PC-9 (cell line): ENCODE data around the gene HMGN3. TPM values are rescaled to one million over a fixed set of nuclear protein-coding genes. Genes with fewer than 3 reads are reported as not detected.

Experiments
- BruUV-seq: library from RNA; stranded (reverse); fragments of 400-500 nt; replicated peaks from 2 replicates; lab custom pipeline; 2021; lab: Mats Ljungman, UMichigan
- CTCF ChIA-PET: fragments of 300-600 bp; sonication (Branson Sonifier 250); formaldehyde crosslinking; loops from one replicate; lab custom pipeline; 2022; ENCODE audit warnings: antibody characterized with exemption; lab: Charles Lee
- POLR2A ChIA-PET: fragments of 300-600 bp; sonication (Branson Sonifier 250); formaldehyde crosslinking; loops from one replicate; lab custom pipeline; 2022; ENCODE audit warnings: antibody characterized with exemption; ENCODE audit not compliant: unreplicated experiment; lab: Charles Lee
- DNase-seq, 2 experiments: peaks; one replicate each; pipeline versions ENCODE4 v3.0.0 to v3.0.0-alpha.2; 2015 to 2022; ENCODE audit warnings: mixed read lengths in 1 of 2
- H2AFZ ChIP-seq: fragments of 200-600 bp; sonication (generic); 2 replicates; pipeline ENCODE4 v1.8.1; 2017; ENCODE audit warnings: antibody characterized with exemption
- H3F3A ChIP-seq: fragments of 200-600 bp; sonication (generic); 2 replicates; pipeline ENCODE4 v1.8.1; 2017; ENCODE audit warnings: antibody characterized with exemption, mild to moderate bottlenecking, low read depth; ENCODE audit not compliant: insufficient read depth
- H3K27ac ChIP-seq: fragments of 200-600 bp; sonication (generic); 2 replicates; pipeline ENCODE4 v1.6.1; 2016; ENCODE audit warnings: mixed run types
- H3K27me3 ChIP-seq: fragments of 200-600 bp; sonication (generic); 2 replicates; pipeline ENCODE4 v1.6.1; 2016; ENCODE audit warnings: low read depth, mixed run types; ENCODE audit not compliant: insufficient read depth
- H3K36me3 ChIP-seq: fragments of 200-600 bp; sonication (generic); 2 replicates; pipeline ENCODE4 v1.6.1; 2016; ENCODE audit warnings: low read depth, mixed run types
- H3K4me1 ChIP-seq: fragments of 200-600 bp; sonication (generic); replicated peaks from 2 replicates; pipeline ENCODE4 v1.6.1; 2016; ENCODE audit warnings: mixed run types; ENCODE audit not compliant: insufficient read depth
- H3K4me2 ChIP-seq: fragments of 200-600 bp; sonication (generic); 2 replicates; pipeline ENCODE4 v1.6.1; 2017; ENCODE audit warnings: mixed run types
- H3K4me3 ChIP-seq: fragments of 200-600 bp; sonication (generic); 2 replicates; pipeline ENCODE4 v1.6.1; 2016; ENCODE audit warnings: mixed run types
- H3K79me2 ChIP-seq: fragments of 200-600 bp; sonication (generic); 2 replicates; pipeline ENCODE4 v1.6.1; 2017; ENCODE audit warnings: low read depth, mixed run types
- H3K9me2 ChIP-seq: fragments of 200-600 bp; sonication (generic); 2 replicates; pipeline ENCODE4 v1.8.1; 2017; ENCODE audit warnings: mild to moderate bottlenecking; ENCODE audit not compliant: insufficient read depth
- H3K9me3 ChIP-seq: fragments of 200-600 bp; sonication (generic); 2 replicates; pipeline ENCODE4 v1.8.1; 2016; ENCODE audit warnings: low read depth; ENCODE audit not compliant: insufficient read depth
- H4K20me1 ChIP-seq: fragments of 200-600 bp; sonication (generic); 2 replicates; pipeline ENCODE4 v1.8.1; 2017; ENCODE audit not compliant: insufficient read depth
- CTCF ChIP-seq: fragments of 200-600 bp; sonication (generic); conservative IDR thresholded peaks from 2 replicates; pipeline ENCODE4 v1.6.1; 2017; ENCODE audit warnings: mixed run types, antibody characterized with exemption, mild to moderate bottlenecking, moderate library complexity
- EZH2 ChIP-seq: fragments of 200-600 bp; sonication (generic); IDR thresholded peaks from 2 replicates; pipeline ENCODE4 v1.8.0; 2017; ENCODE audit warnings: antibody characterized with exemption, low read depth
- intact Hi-C: fragments of 100-400 bp; cut with micrococcal nuclease; formaldehyde crosslinking; loops from one replicate; pipeline ENCODE4 v1.10.0; 2022; ENCODE audit not compliant: unreplicated experiment
- total RNA-seq: library from RNA; stranded (reverse); gene quantifications from 2 replicates; pipeline ENCODE4 v1.2.3, GENCODE V29; 2021

HMGN3 gene
- total RNA-seq, 1 experiment from 2014 or later = 62.3 TPM

GRCh38 chr6:79269877-79270276, 35.4 kb upstream of the HMGN3 start:
- H2AFZ ChIP-seq = no peak overlapping the region
- H3K4me2 ChIP-seq = no peak overlapping the region
- ChIA-PET POLR2A (interaction anchor here (0.5 to 0.6 kb wide), 2 partner anchors 11 to 37 kb away, joined by 3 to 9 read pairs; no protein-coding TSS in a partner anchor), CTCF (no interaction called here)
- no TSS peak for BruUV-seq
- H3K36me3 ChIP-seq = no peaks in the 10 kb centered on the region
- no peak overlapping the region for H3K27ac ChIP-seq
- no peaks in the 10 kb centered on the region for H4K20me1 ChIP-seq
- intact Hi-C loops = no loop called here
- no peaks in the 10 kb centered on the region for H3K9me3 ChIP-seq
- no peaks in the 10 kb centered on the region for H3F3A ChIP-seq
- H3K79me2 ChIP-seq = no peaks in the 10 kb centered on the region
- no peak overlapping the region for H3K4me3 ChIP-seq
- no peaks in the 10 kb centered on the region for H3K9me2 ChIP-seq
- H3K27me3 ChIP-seq = no peaks in the 10 kb centered on the region
- peak; percentile 3 to 36 for DNase-seq
- TF ChIP-seq CTCF = no peak
- TF ChIP-seq EZH2 = no peak
- no peaks in the 10 kb centered on the region for H3K4me1 ChIP-seq

- no peaks in the 10 kb centered on the region for H3K27me3 ChIP-seq
- no peaks in the 10 kb centered on the region for H3K4me1 ChIP-seq
- no peaks in the 10 kb centered on the region for H3K36me3 ChIP-seq
- H3K9me3 ChIP-seq = no peaks in the 10 kb centered on the region
- no peak overlapping the region for H3K4me3 ChIP-seq
- POLR2A ChIA-PET = no interaction called here
- no peak overlapping the region for H2AFZ ChIP-seq
- no peaks in the 10 kb centered on the region for H3K9me2 ChIP-seq
- no peak for DNase-seq
- intact Hi-C loops = no loop called here
- CTCF ChIA-PET = no interaction called here
- H3K4me2 ChIP-seq = no peak overlapping the region
- H3K79me2 ChIP-seq = no peaks in the 10 kb centered on the region
- no peak for TF ChIP-seq EZH2
- no peak for TF ChIP-seq CTCF
- H3K27ac ChIP-seq = no peak overlapping the region
- H4K20me1 ChIP-seq = no peaks in the 10 kb centered on the region
- H3F3A ChIP-seq = no peaks in the 10 kb centered on the region
- BruUV-seq = no TSS peak
Measured at GRCh38 chr6:79267128-79267527, 32.6 kb upstream of the HMGN3 start.

- ChIA-PET CTCF (no interaction called here), POLR2A (no interaction called here)
- Histone ChIP-seq H3K36me3 (no peaks in the 10 kb centered on the region), H3K27ac (no peak overlapping the region), H4K20me1 (no peaks in the 10 kb centered on the region), H3K79me2 (no peaks in the 10 kb centered on the region), H3K9me2 (no peaks in the 10 kb centered on the region), H3K27me3 (no peaks in the 10 kb centered on the region), H2AFZ (no peak overlapping the region), H3K4me1 (no peaks in the 10 kb centered on the region), H3K4me3 (no peak overlapping the region), H3K4me2 (no peak overlapping the region), H3K9me3 (no peaks in the 10 kb centered on the region), H3F3A (no peaks in the 10 kb centered on the region)
- no peak for TF ChIP-seq EZH2
- no peak for TF ChIP-seq CTCF
- intact Hi-C loops = no loop called here
- no TSS peak for BruUV-seq
- DNase-seq = no peak
Measured at GRCh38 chr6:79266051-79266450, 31.6 kb upstream of the HMGN3 start.
